GM21619 (cell line): ENCODE measurements around the gene AK3.

Experiments
- ATAC-seq: cut with Tn5 transposase; IDR thresholded peaks from one replicate; pipeline ENCODE4 v1.9.1; 2021; ENCODE audit not compliant: unreplicated experiment

AK3 gene

GRCh38 chr9:4709380-4709779 is 31.6 kb downstream of the AK3 start:
- no peak for ATAC-seq

- ATAC-seq, result no peak
These were observed 33.9 kb downstream of the AK3 start for GRCh38 chr9:4706971-4707622.

GRCh38 chr9:4706021-4706420 is 35.0 kb downstream of the AK3 start:
- ATAC-seq, result no peak

GRCh38 chr9:4704129-4704528 is 36.9 kb downstream of the AK3 start:
- ATAC-seq, result no peak

- ATAC-seq, result no peak
These were observed 39.5 kb downstream of the AK3 start for GRCh38 chr9:4701526-4701925.

- ATAC-seq, result no peak
These were observed 40.1 kb downstream of the AK3 start for GRCh38 chr9:4700932-4701331.

GRCh38 chr9:4700091-4700490 is 40.9 kb downstream of the AK3 start:
- ATAC-seq, result no peak

GRCh38 chr9:4691795-4692194 is 49.2 kb downstream of the AK3 start:
- ATAC-seq, result no peak

- ATAC-seq, result peak; percentile 62
These were observed 50.9 kb downstream of the AK3 start for GRCh38 chr9:4690144-4690543.

- ATAC-seq, result peak; percentile 61
These were observed 51.3 kb downstream of the AK3 start for GRCh38 chr9:4689687-4690104.

GRCh38 chr9:4689021-4689420 is 52.0 kb downstream of the AK3 start:
- ATAC-seq, result no peak

- no peak for ATAC-seq
These were observed 54.4 kb downstream of the AK3 start for GRCh38 chr9:4686584-4686983.

GRCh38 chr9:4686112-4686511 is 54.9 kb downstream of the AK3 start:
- ATAC-seq, result no peak

- ATAC-seq, result no peak
These were observed 56.2 kb downstream of the AK3 start for GRCh38 chr9:4684820-4685219.

GRCh38 chr9:4680750-4681149 is 60.3 kb downstream of the AK3 start:
- ATAC-seq, result no peak

GRCh38 chr9:4680173-4680525 is 60.9 kb downstream of the AK3 start:
- ATAC-seq, result no peak

GRCh38 chr9:4679268-4680172 is 61.5 kb downstream of the AK3 start, which contains the start of gene CDC37L1:
CDC37L1 (plus strand) TSS chr9:4679569; CDS start chr9:4679768, 199 bp downstream.
- peak; percentile 93 for ATAC-seq

- ATAC-seq, result no peak
These were observed 62.2 kb downstream of the AK3 start for GRCh38 chr9:4678679-4679267.

GRCh38 chr9:4677392-4677791 is 63.6 kb downstream of the AK3 start:
- no peak for ATAC-seq

GRCh38 chr9:4674783-4675182 is 66.2 kb downstream of the AK3 start:
- no peak for ATAC-seq

- ATAC-seq, result no peak
These were observed 69.3 kb downstream of the AK3 start for GRCh38 chr9:4671737-4672136.

GRCh38 chr9:4670591-4670990 is 70.4 kb downstream of the AK3 start:
- no peak for ATAC-seq
